Glutamatergic neuron (in vitro differentiated cells): Measurements from ENCODE around the gene SLC15A3. TPM values are rescaled to one million over a fixed set of nuclear protein-coding genes. Genes with fewer than 3 reads are reported as not detected.

Experiments
- DNase-seq: peaks from one replicate; pipeline ENCODE4 v3.0.0; 2022
- H3K27ac Mint-ChIP-seq: one replicate; pipeline ENCODE4 v1.8.0; 2020; ENCODE audit warnings: mild to moderate bottlenecking, mixed read lengths, inconsistent platforms; ENCODE audit not compliant: unreplicated experiment
- H3K27me3 Mint-ChIP-seq: one replicate; pipeline ENCODE4 v1.8.0; 2020; ENCODE audit warnings: mild to moderate bottlenecking, moderate library complexity, mixed read lengths, inconsistent platforms; ENCODE audit not compliant: unreplicated experiment
- H3K36me3 Mint-ChIP-seq: one replicate; pipeline ENCODE4 v1.8.0; 2020; ENCODE audit warnings: mild to moderate bottlenecking, mixed read lengths, inconsistent platforms; ENCODE audit not compliant: unreplicated experiment
- H3K4me1 Mint-ChIP-seq: one replicate; pipeline ENCODE4 v1.8.0; 2020; ENCODE audit warnings: mild to moderate bottlenecking, low read depth, mixed read lengths, inconsistent platforms; ENCODE audit not compliant: unreplicated experiment
- H3K4me3 Mint-ChIP-seq: one replicate; pipeline ENCODE4 v1.8.0; 2020; ENCODE audit warnings: mild to moderate bottlenecking, mixed read lengths, inconsistent platforms; ENCODE audit not compliant: unreplicated experiment
- H3K9me3 Mint-ChIP-seq: one replicate; pipeline ENCODE4 v1.8.0; 2020; ENCODE audit warnings: mild to moderate bottlenecking, moderate library complexity, mixed read lengths, inconsistent platforms; ENCODE audit not compliant: unreplicated experiment
- CTCF ChIP-seq: fragments of 200-600 bp; sonication (generic); IDR thresholded peaks from one replicate; pipeline ENCODE4 v1.5.0; 2021; ENCODE audit not compliant: partially characterized antibody, unreplicated experiment
- total RNA-seq: library from RNA; stranded (reverse); fragmentation: NEBNext Ultra II Directional; extraction: Animal tissue kit (Norgen Biotek cat#: 25700); gene quantifications from one replicate; pipeline ENCODE4 v1.2.1, GENCODE V29; 2021; ENCODE audit not compliant: unreplicated experiment

Gene SLC15A3
- total RNA-seq, 1 donor from 2014 or later = 4.4 TPM

DNA sequence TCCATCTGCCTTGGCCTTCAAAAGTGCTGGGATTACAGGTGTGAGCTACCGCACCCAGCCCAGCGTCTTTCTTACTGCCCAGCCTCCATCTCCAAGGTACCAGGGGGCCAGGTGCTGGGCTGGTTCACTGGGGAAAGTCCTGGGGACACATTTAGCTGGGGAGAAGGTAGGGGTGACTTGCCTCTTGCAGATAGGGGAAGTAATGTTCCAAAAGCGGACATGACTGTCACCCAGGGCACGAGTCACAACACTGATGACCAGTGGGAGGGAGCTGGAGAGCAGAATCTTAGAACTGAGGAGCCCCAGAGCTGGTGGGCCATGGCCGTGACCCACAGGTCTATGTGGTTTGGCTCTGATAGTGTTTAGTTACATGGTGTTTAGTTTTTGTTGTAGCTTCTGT lies 2.4 kb upstream of the SLC15A3 start:
- TF ChIP-seq CTCF = no peak
- Mint-ChIP-seq H3K36me3 (no peaks in the 10 kb centered on the region), H3K4me3 (no peak overlapping the region), H3K4me1 (peaks cover 4% of the 10 kb centered on the region), H3K27ac (no peak overlapping the region), H3K27me3 (peaks cover 14% of the 10 kb centered on the region), H3K9me3 (peaks cover 5% of the 10 kb centered on the region)
- no peak for DNase-seq

- H3K27ac Mint-ChIP-seq = no peak overlapping the region
- no peak for TF ChIP-seq CTCF
- H3K4me1 Mint-ChIP-seq = peaks cover under 1% of the 10 kb centered on the region
- H3K4me3 Mint-ChIP-seq = no peak overlapping the region
- no peak for DNase-seq
- H3K27me3 Mint-ChIP-seq = peaks cover 14% of the 10 kb centered on the region
- peaks cover 6% of the 10 kb centered on the region for H3K9me3 Mint-ChIP-seq
- no peaks in the 10 kb centered on the region for H3K36me3 Mint-ChIP-seq
Measured at GRCh38 chr11:60953781-60954180, 1.8 kb upstream of the SLC15A3 start.

- no peaks in the 10 kb centered on the region for H3K36me3 Mint-ChIP-seq
- no peak overlapping the region for H3K4me3 Mint-ChIP-seq
- DNase-seq = no peak
- TF ChIP-seq CTCF = no peak
- H3K27ac Mint-ChIP-seq = no peak overlapping the region
- peaks cover 14% of the 10 kb centered on the region for H3K27me3 Mint-ChIP-seq
- peaks cover 10% of the 10 kb centered on the region for H3K9me3 Mint-ChIP-seq
- peaks cover 10% of the 10 kb centered on the region for H3K4me1 Mint-ChIP-seq
Measured at GRCh38 chr11:60952742-60953170, 780 bp upstream of the SLC15A3 start.

DNA sequence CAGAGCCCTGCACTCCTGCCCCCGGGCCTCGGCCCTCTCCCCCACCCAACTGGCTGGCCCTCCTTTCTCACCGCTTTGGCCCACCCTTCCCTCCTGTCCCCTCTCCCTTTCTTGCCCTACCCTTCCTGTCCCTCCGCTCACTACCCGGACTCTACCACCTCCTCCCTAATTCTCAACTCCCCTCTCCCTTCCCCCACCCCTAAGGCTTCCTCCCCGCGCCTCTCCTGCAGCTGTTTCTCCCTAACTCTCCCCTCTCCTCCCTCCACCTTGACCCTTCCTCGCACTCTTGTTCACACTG lies 421 bp downstream of the SLC15A3 start:
- no peak for TF ChIP-seq CTCF
- H3K4me1 Mint-ChIP-seq = peaks cover 17% of the 10 kb centered on the region
- no peaks in the 10 kb centered on the region for H3K36me3 Mint-ChIP-seq
- H3K9me3 Mint-ChIP-seq = peaks cover 16% of the 10 kb centered on the region
- H3K27ac Mint-ChIP-seq = no peak overlapping the region
- peaks cover 11% of the 10 kb centered on the region for H3K27me3 Mint-ChIP-seq
- no peak for DNase-seq
- H3K4me3 Mint-ChIP-seq = no peak overlapping the region

DNA sequence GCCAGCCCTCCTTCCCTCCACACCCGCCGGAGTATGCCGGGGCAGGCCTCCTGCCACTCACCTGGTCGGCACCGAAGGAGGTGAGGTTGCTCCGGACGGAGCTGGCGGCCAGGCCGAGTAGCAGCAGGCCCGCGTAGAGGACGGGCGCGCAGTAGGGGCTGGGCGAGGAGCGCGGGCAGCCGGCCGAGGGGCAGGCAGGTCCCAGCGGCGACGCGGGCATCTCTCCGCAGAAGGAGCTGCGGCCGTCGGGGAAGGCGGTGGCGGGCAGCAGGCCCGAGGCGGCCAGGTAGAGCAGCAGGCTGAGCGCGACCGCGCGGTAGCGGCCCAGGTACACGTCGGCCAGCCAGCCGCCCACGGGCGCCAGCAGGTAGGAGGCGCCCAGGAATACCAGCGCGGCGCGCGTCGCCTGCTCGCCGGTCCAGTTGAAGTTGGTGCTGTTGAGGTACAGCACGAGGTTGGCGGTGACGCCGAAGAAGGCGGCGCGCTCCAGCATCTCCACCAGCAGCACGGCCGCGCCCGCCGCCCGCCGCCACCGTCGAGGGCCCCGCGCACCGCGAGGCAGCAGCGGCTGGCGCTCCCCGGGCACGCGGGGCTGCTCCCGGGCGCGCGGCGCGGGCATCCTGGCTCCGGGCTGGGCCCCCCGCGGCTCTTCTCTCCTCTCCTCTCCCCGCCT lies 907 bp downstream of the SLC15A3 start:
- Mint-ChIP-seq H3K4me1 (peaks cover 22% of the 10 kb centered on the region), H3K4me3 (no peak overlapping the region)
- no peak for DNase-seq

More for the DNA sequence above, 907 bp downstream of the SLC15A3 start:
- no peak overlapping the region for H3K27ac Mint-ChIP-seq
- H3K27me3 Mint-ChIP-seq = peaks cover 11% of the 10 kb centered on the region
- no peak for TF ChIP-seq CTCF
- H3K36me3 Mint-ChIP-seq = no peaks in the 10 kb centered on the region
- H3K9me3 Mint-ChIP-seq = peaks cover 19% of the 10 kb centered on the region
